Panc1 (cell line): ENCODE measurements around the gene SLC35D2. TPM values are rescaled to one million over a fixed set of nuclear protein-coding genes. Genes with fewer than 3 reads are reported as not detected.

Experiments used
- ATAC-seq: fragments of 200-7000 bp; cut with Tn5 transposase; 2 replicates; pipeline ENCODE4 v1.9.1; 2020; ENCODE audit warnings: mild to moderate bottlenecking, moderate library complexity
- BruUV-seq: library from RNA; stranded (reverse); fragments of 400-500 nt; replicated peaks from 2 replicates; lab custom pipeline; 2021; lab: Mats Ljungman, UMichigan
- CTCF ChIA-PET: fragments of 300-600 bp; sonication (Branson Sonifier 250); formaldehyde crosslinking; loops from one replicate; lab custom pipeline; 2022; ENCODE audit warnings: antibody characterized with exemption; lab: Charles Lee
- POLR2A ChIA-PET: fragments of 300-600 bp; sonication (Branson Sonifier 250); formaldehyde crosslinking; loops from one replicate; lab custom pipeline; 2022; ENCODE audit warnings: antibody characterized with exemption; lab: Charles Lee
- DNase-seq: peaks from one replicate; pipeline ENCODE4 v3.0.0-alpha.2; 2010; ENCODE audit warnings: low read depth, low spot score
- H3K27ac ChIP-seq: 2 replicates; pipeline ENCODE4 v1.5.1; 2011; ENCODE audit warnings: mild to moderate bottlenecking, low read length, inconsistent platforms
- H3K27me3 ChIP-seq: fragments of 200-500 bp; sonication (Bioruptor generic); 2 replicates; pipeline ENCODE4 v1.6.0; 2014; ENCODE audit warnings: low read length, inconsistent platforms; ENCODE audit not compliant: control insufficient read depth, insufficient read depth
- H3K36me3 ChIP-seq: fragments of 200-500 bp; sonication (Bioruptor generic); 2 replicates; pipeline ENCODE4 v1.5.1; 2014; ENCODE audit warnings: inconsistent platforms, mild to moderate bottlenecking, low read length, moderate library complexity; ENCODE audit not compliant: control insufficient read depth, insufficient read depth
- H3K4me1 ChIP-seq: 2 replicates; pipeline ENCODE4 v1.5.1; 2011; ENCODE audit warnings: inconsistent platforms, mild to moderate bottlenecking, low read length, moderate library complexity; ENCODE audit not compliant: control insufficient read depth, insufficient read depth
- H3K4me3 ChIP-seq, 2 experiments: 2 replicates each; pipeline ENCODE4 v1.5.1; 2011 to 2012; ENCODE audit warnings: low read depth in 2 of 2, low read length in 2 of 2, mild to moderate bottlenecking in 2 of 2, inconsistent platforms in 1 of 2, moderate library complexity in 1 of 2
- H3K9me3 ChIP-seq: fragments of 200-500 bp; sonication (Bioruptor generic); 2 replicates; pipeline ENCODE4 v1.5.1; 2014; ENCODE audit warnings: low read depth, mild to moderate bottlenecking, inconsistent platforms, low read length, moderate library complexity; ENCODE audit not compliant: control insufficient read depth, insufficient read depth
- POLR2AphosphoS5 ChIP-seq: IDR thresholded peaks from 2 replicates; pipeline ENCODE4 v1.6.1; 2012; ENCODE audit warnings: mild to moderate bottlenecking, low read depth, low read length, moderate library complexity
- REST ChIP-seq, 2 experiments: IDR thresholded peaks; 2 replicates each; pipeline ENCODE4 v1.6.1; 2011 to 2012; ENCODE audit warnings: low read depth in 2 of 2, control low read depth in 1 of 2, low read length in 1 of 2, mild to moderate bottlenecking in 1 of 2, moderate library complexity in 1 of 2; ENCODE audit not compliant: insufficient read depth in 1 of 2
- SIN3A ChIP-seq: IDR thresholded peaks from 2 replicates; pipeline ENCODE4 v1.6.1; 2012; ENCODE audit warnings: low read depth, mild to moderate bottlenecking, low read length, moderate library complexity, borderline replicate concordance; ENCODE audit not compliant: insufficient read depth
- TCF7L2 ChIP-seq: IDR thresholded peaks from 2 replicates; pipeline ENCODE4 v1.6.1; 2011; ENCODE audit warnings: mild to moderate bottlenecking, low read depth, low read length, inconsistent platforms
- in situ Hi-C: cut with HindIII; loops from 2 replicates; pipeline ENCODE4 v1.10.0; 2016; ENCODE audit warnings: low sequenced_read_pairs, low pct_unique_long_range_greater_than_20kb
- intact Hi-C: fragments of 100-400 bp; cut with micrococcal nuclease; formaldehyde crosslinking; loops from one replicate; pipeline ENCODE4 v1.10.0; 2022; ENCODE audit not compliant: unreplicated experiment
- total RNA-seq: library from RNA; stranded (reverse); gene quantifications from one replicate; pipeline ENCODE4 v1.2.1, GENCODE V29; 2021; ENCODE audit not compliant: unreplicated experiment
- TF ChIP-seq, protein P1 (sequence below): fragments of 450-650 bp; IDR thresholded peaks from 2 replicates; pipeline ENCODE4 v1.5.1; 2017; ENCODE audit warnings: mild to moderate bottlenecking

The SLC35D2 gene
- total RNA-seq, 1 experiment from 2014 or later = 23.7 TPM

GRCh38 chr9:96331236-96331947, 52.1 kb downstream of the SLC35D2 start:
- in situ Hi-C loops = no loop called here
- BruUV-seq = no TSS peak

GRCh38 chr9:96327694-96328352, 55.7 kb downstream of the SLC35D2 start:
- H3K36me3 ChIP-seq = no peaks in the 10 kb centered on the region
- ChIA-PET POLR2A (interaction anchor here (0.6 kb wide), 1 partner anchor 27 kb away, joined by 3 read pairs; no protein-coding TSS in a partner anchor), CTCF (interaction anchor here (0.5 to 2.3 kb wide), 4 partner anchors 17 to 339 kb away, joined by 3 to 9 read pairs (median 4); no protein-coding TSS in a partner anchor)
- DNase-seq (no peak), ATAC-seq (peak; percentile 80)
- no peaks in the 10 kb centered on the region for H3K27me3 ChIP-seq
- H3K4me3 ChIP-seq = no peak overlapping the region
- no peaks in the 10 kb centered on the region for H3K9me3 ChIP-seq
- no TSS peak for BruUV-seq
- no peak overlapping the region for H3K27ac ChIP-seq
- no peaks in the 10 kb centered on the region for H3K4me1 ChIP-seq
- in situ Hi-C loops (no loop called here), intact Hi-C loops (loop anchor here (5.0 kb wide), 1 partner anchor 334 kb away; no protein-coding TSS in a partner anchor)
- TF ChIP-seq TCF7L2 (no peak), SIN3A (no peak), POLR2AphosphoS5 (no peak), REST (IDR thresholded peaks at IDR 0.05; ENCODE audit: insufficient read depth in 1 of 2, low read depth in 2 of 2, low read length in 1 of 2) (no peak)
- TF ChIP-seq, protein P1, sequence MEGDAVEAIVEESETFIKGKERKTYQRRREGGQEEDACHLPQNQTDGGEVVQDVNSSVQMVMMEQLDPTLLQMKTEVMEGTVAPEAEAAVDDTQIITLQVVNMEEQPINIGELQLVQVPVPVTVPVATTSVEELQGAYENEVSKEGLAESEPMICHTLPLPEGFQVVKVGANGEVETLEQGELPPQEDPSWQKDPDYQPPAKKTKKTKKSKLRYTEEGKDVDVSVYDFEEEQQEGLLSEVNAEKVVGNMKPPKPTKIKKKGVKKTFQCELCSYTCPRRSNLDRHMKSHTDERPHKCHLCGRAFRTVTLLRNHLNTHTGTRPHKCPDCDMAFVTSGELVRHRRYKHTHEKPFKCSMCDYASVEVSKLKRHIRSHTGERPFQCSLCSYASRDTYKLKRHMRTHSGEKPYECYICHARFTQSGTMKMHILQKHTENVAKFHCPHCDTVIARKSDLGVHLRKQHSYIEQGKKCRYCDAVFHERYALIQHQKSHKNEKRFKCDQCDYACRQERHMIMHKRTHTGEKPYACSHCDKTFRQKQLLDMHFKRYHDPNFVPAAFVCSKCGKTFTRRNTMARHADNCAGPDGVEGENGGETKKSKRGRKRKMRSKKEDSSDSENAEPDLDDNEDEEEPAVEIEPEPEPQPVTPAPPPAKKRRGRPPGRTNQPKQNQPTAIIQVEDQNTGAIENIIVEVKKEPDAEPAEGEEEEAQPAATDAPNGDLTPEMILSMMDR = peak; percentile 81

More at GRCh38 chr9:96331236-96331947, 52.1 kb downstream of the SLC35D2 start:
- Histone ChIP-seq H3K27me3 (no peaks in the 10 kb centered on the region), H3K36me3 (no peaks in the 10 kb centered on the region), H3K27ac (no peak overlapping the region), H3K4me1 (no peaks in the 10 kb centered on the region), H3K9me3 (no peaks in the 10 kb centered on the region), H3K4me3 (no peak overlapping the region)
- DNase-seq = no peak
- ChIA-PET POLR2A (no interaction called here), CTCF (no interaction called here)
- TF ChIP-seq REST (IDR thresholded peaks at IDR 0.05; ENCODE audit: insufficient read depth in 1 of 2, low read depth in 2 of 2, low read length in 1 of 2) (no peak), TCF7L2 (no peak), POLR2AphosphoS5 (no peak), SIN3A (no peak)
- TF ChIP-seq, protein P1 = no peak
- intact Hi-C loops = no loop called here
- no peak for ATAC-seq
